ENCODE results near the gene SLC66A2. TPM values are rescaled to one million over a fixed set of nuclear protein-coding genes. Genes with fewer than 3 reads are reported as not detected.
"Not testable (repeated sequence)": the region's sequence is repeated elsewhere in the genome, so short reads cannot be mapped to it uniquely, and the experiment has no call there.

SLC66A2 gene
- total and polyA plus RNA-seq, 2 donors (not counting 1 experiment from before 2014, with no cell fraction given), result 44.4 to 45.1 TPM

GRCh38 chr18:79866889-79867574 lies 84.4 kb downstream of the SLC66A2 start:
- no peak overlapping the region for H3K27ac ChIP-seq (ENCODE audit: low read length in 2 of 2)
- H3K9ac ChIP-seq (ENCODE audit: low read length), result no peak overlapping the region
- Mint-ChIP-seq H3K27ac (no peak overlapping the region), H3K4me1 (no peaks in the 10 kb centered on the region), H3K9me3 (ENCODE audit: insufficient read depth) (peaks cover under 1% of the 10 kb centered on the region), H3K4me3 (no peak overlapping the region), H3K27me3 (no peaks in the 10 kb centered on the region)
- H3K36me3 ChIP-seq (replicated peaks in 1 of 2; ENCODE audit: control extremely low read depth in 1 of 2, control insufficient read depth in 1 of 2, extremely low read depth in 1 of 2, insufficient read depth in 2 of 2, low read length in 1 of 2), result no peaks in the 10 kb centered on the region
- no peaks in the 10 kb centered on the region for H4K20me1 ChIP-seq (ENCODE audit: control insufficient read depth, insufficient read depth, low read length, poor library complexity, severe bottlenecking)
- WGBS (ENCODE audit: insufficient coverage), result 89% methylated on average over 14 of the region's 20 CpGs
- H3K4me1 ChIP-seq (ENCODE audit: control insufficient read depth in 2 of 2, insufficient read depth in 2 of 2, low read length in 2 of 2), result no peaks in the 10 kb centered on the region
- H3K4me3 ChIP-seq (ENCODE audit: control extremely low read depth in 1 of 5, extremely low read depth in 1 of 5, insufficient read depth in 1 of 5, low read depth in 2 of 5, low read length in 4 of 5), result no peak overlapping the region
- TF ChIP-seq EZH2 (IDR thresholded peaks at IDR 0.05; ENCODE audit: borderline replicate concordance, insufficient read depth, low read depth, low read length, poor library complexity, severe bottlenecking) (no peak), CTCF (IDR thresholded peaks at IDR 0.05) (no peak)
- no peaks in the 10 kb centered on the region for H3K27me3 ChIP-seq (replicated peaks in 1 of 4; ENCODE audit: control extremely low read depth in 1 of 4, control insufficient read depth in 3 of 4, insufficient read depth in 4 of 4, low read length in 3 of 4)
- intact Hi-C loops (cut with micrococcal nuclease), result no loop called here
- DNase-seq, result no peak
- H3K79me2 ChIP-seq (ENCODE audit: control insufficient read depth, insufficient read depth, low read length), result no peaks in the 10 kb centered on the region
- H2AFZ ChIP-seq (ENCODE audit: insufficient read depth, low read depth, low read length, poor library complexity, severe bottlenecking), result no peak overlapping the region
- H3K4me2 ChIP-seq (replicated peaks; ENCODE audit: low read depth, low read length, poor library complexity, severe bottlenecking), result no peak overlapping the region
- ChIA-PET POLR2A (no interaction called here), CTCF (interaction anchor here (0.6 kb wide), 1 partner anchor 8 kb away, joined by 3 read pairs; no protein-coding TSS in a partner anchor)
- no peak for ATAC-seq (ENCODE audit: low read depth)
- peaks cover 0 to 12% (median 4%) of the 10 kb centered on the region in 3 donors for H3K9me3 ChIP-seq (ENCODE audit: control extremely low read depth in 1 of 3, control insufficient read depth in 2 of 3, insufficient read depth in 1 of 3, low read length in 2 of 3)

- ATAC-seq (ENCODE audit: low read depth); DNase-seq; CTCF ChIA-PET: not testable (repeated sequence)
These were observed 85.5 kb downstream of the SLC66A2 start for GRCh38 chr18:79865951-79866350.

GRCh38 chr18:79864955-79865354 lies 86.5 kb downstream of the SLC66A2 start:
- H3K79me2 ChIP-seq (ENCODE audit: control insufficient read depth, insufficient read depth, low read length); CTCF ChIA-PET; H3K4me1 ChIP-seq (ENCODE audit: control insufficient read depth in 2 of 2, insufficient read depth in 2 of 2, low read length in 2 of 2); H3K27me3 Mint-ChIP-seq; H3K4me1 Mint-ChIP-seq; H3K36me3 ChIP-seq (replicated peaks in 1 of 2; ENCODE audit: control extremely low read depth in 1 of 2, control insufficient read depth in 1 of 2, extremely low read depth in 1 of 2, insufficient read depth in 2 of 2, low read length in 1 of 2); H2AFZ ChIP-seq (ENCODE audit: insufficient read depth, low read depth, low read length, poor library complexity, severe bottlenecking); intact Hi-C loops (cut with micrococcal nuclease); H4K20me1 ChIP-seq (ENCODE audit: control insufficient read depth, insufficient read depth, low read length, poor library complexity, severe bottlenecking); POLR2A ChIA-PET; H3K9me3 Mint-ChIP-seq (ENCODE audit: insufficient read depth); H3K4me3 Mint-ChIP-seq; H3K27ac Mint-ChIP-seq; H3K9ac ChIP-seq (ENCODE audit: low read length); H3K27ac ChIP-seq (ENCODE audit: low read length in 2 of 2); DNase-seq; H3K4me3 ChIP-seq (ENCODE audit: control extremely low read depth in 1 of 5, extremely low read depth in 1 of 5, insufficient read depth in 1 of 5, low read depth in 2 of 5, low read length in 4 of 5); ATAC-seq (ENCODE audit: low read depth); H3K4me2 ChIP-seq (replicated peaks; ENCODE audit: low read depth, low read length, poor library complexity, severe bottlenecking); H3K27me3 ChIP-seq (replicated peaks in 1 of 4; ENCODE audit: control extremely low read depth in 1 of 4, control insufficient read depth in 3 of 4, insufficient read depth in 4 of 4, low read length in 3 of 4): not testable (repeated sequence)
- H3K9me3 ChIP-seq (ENCODE audit: control extremely low read depth in 1 of 3, control insufficient read depth in 2 of 3, insufficient read depth in 1 of 3, low read length in 2 of 3), result peaks cover 1 to 16% (median 7%) of the 10 kb centered on the region in 3 donors
- 89% methylated on average over 4 of the region's 4 CpGs for WGBS (ENCODE audit: insufficient coverage)

More at GRCh38 chr18:79865951-79866350, 85.5 kb downstream of the SLC66A2 start:
- intact Hi-C loops (cut with micrococcal nuclease); H3K79me2 ChIP-seq (ENCODE audit: control insufficient read depth, insufficient read depth, low read length); POLR2A ChIA-PET; H3K9ac ChIP-seq (ENCODE audit: low read length); H3K9me3 Mint-ChIP-seq (ENCODE audit: insufficient read depth); H3K27ac ChIP-seq (ENCODE audit: low read length in 2 of 2); H3K4me2 ChIP-seq (replicated peaks; ENCODE audit: low read depth, low read length, poor library complexity, severe bottlenecking); H3K4me3 ChIP-seq (ENCODE audit: control extremely low read depth in 1 of 5, extremely low read depth in 1 of 5, insufficient read depth in 1 of 5, low read depth in 2 of 5, low read length in 4 of 5); H3K27ac Mint-ChIP-seq; H3K4me1 Mint-ChIP-seq; H3K27me3 Mint-ChIP-seq; H3K27me3 ChIP-seq (replicated peaks in 1 of 4; ENCODE audit: control extremely low read depth in 1 of 4, control insufficient read depth in 3 of 4, insufficient read depth in 4 of 4, low read length in 3 of 4); H3K36me3 ChIP-seq (replicated peaks in 1 of 2; ENCODE audit: control extremely low read depth in 1 of 2, control insufficient read depth in 1 of 2, extremely low read depth in 1 of 2, insufficient read depth in 2 of 2, low read length in 1 of 2); H4K20me1 ChIP-seq (ENCODE audit: control insufficient read depth, insufficient read depth, low read length, poor library complexity, severe bottlenecking); H3K4me3 Mint-ChIP-seq; H3K4me1 ChIP-seq (ENCODE audit: control insufficient read depth in 2 of 2, insufficient read depth in 2 of 2, low read length in 2 of 2); H2AFZ ChIP-seq (ENCODE audit: insufficient read depth, low read depth, low read length, poor library complexity, severe bottlenecking): not testable (repeated sequence)
- peaks cover 0 to 16% (median 7%) of the 10 kb centered on the region in 3 donors for H3K9me3 ChIP-seq (ENCODE audit: control extremely low read depth in 1 of 3, control insufficient read depth in 2 of 3, insufficient read depth in 1 of 3, low read length in 2 of 3)
- WGBS (ENCODE audit: insufficient coverage), result 65% methylated on average over 3 of the region's 3 CpGs

Data from B cell (primary cell).